WTC11 (cell line): ENCODE data around the gene CYP2R1. TPM values are rescaled to one million over a fixed set of nuclear protein-coding genes. Genes with fewer than 3 reads are reported as not detected.

Source experiments
- ATAC-seq: fragments of 200-7000 bp; cut with Tn5 transposase; 2 replicates; pipeline ENCODE4 v1.10.0; 2021; ENCODE audit warnings: mild to moderate bottlenecking, moderate library complexity
- CTCF ChIA-PET: fragments of 300-600 bp; sonication (Branson Sonifier 250); formaldehyde crosslinking; loops from one replicate; lab custom pipeline; 2021; ENCODE audit warnings: antibody characterized with exemption; lab: Charles Lee
- POLR2A ChIA-PET: fragments of 350-600 bp; sonication (Branson Sonifier 250); formaldehyde crosslinking; loops from one replicate; lab custom pipeline; 2021; ENCODE audit warnings: antibody characterized with exemption; lab: Charles Lee
- DNase-seq: peaks from one replicate; pipeline ENCODE4 v3.0.0; 2021; ENCODE audit warnings: low spot score
- H3K27ac Mint-ChIP-seq: 2 replicates; pipeline ENCODE4 v1.8.0; 2021; ENCODE audit warnings: mixed read lengths
- H3K27me3 Mint-ChIP-seq: 2 replicates; pipeline ENCODE4 v1.8.0; 2021; ENCODE audit warnings: low read depth, mild to moderate bottlenecking, moderate library complexity, mixed read lengths
- H3K36me3 Mint-ChIP-seq: 2 replicates; pipeline ENCODE4 v1.8.0; 2021; ENCODE audit warnings: mixed read lengths
- H3K4me1 Mint-ChIP-seq: 2 replicates; pipeline ENCODE4 v1.8.0; 2022; ENCODE audit warnings: mixed read lengths
- H3K4me3 Mint-ChIP-seq: 2 replicates; pipeline ENCODE4 v1.8.0; 2021; ENCODE audit warnings: mild to moderate bottlenecking, moderate library complexity, mixed read lengths
- H3K9me3 Mint-ChIP-seq: 2 replicates; pipeline ENCODE4 v1.8.0; 2021; ENCODE audit warnings: mixed read lengths
- AFF4 ChIP-seq: sonication (generic); formaldehyde crosslinking; IDR thresholded peaks from 2 replicates; pipeline ENCODE4 v1.8.1; 2023; ENCODE audit warnings: mild to moderate bottlenecking, missing genetic modification reagents, borderline replicate concordance
- ATF2 ChIP-seq: sonication (generic); formaldehyde crosslinking; IDR thresholded peaks from 2 replicates; pipeline ENCODE4 v1.8.1; 2022; ENCODE audit warnings: low read depth, missing genetic modification reagents, borderline replicate concordance
- E2F1 ChIP-seq: sonication (generic); formaldehyde crosslinking; IDR thresholded peaks from 2 replicates; pipeline ENCODE4 v1.8.0; 2022; ENCODE audit warnings: mild to moderate bottlenecking, missing genetic modification reagents
- FOXP1 ChIP-seq: sonication (generic); formaldehyde crosslinking; IDR thresholded peaks from 2 replicates; pipeline ENCODE4 v1.8.0; 2022; ENCODE audit warnings: missing genetic modification reagents, mild to moderate bottlenecking, moderate library complexity, borderline replicate concordance
- HMGXB4 ChIP-seq: sonication (generic); formaldehyde crosslinking; IDR thresholded peaks from 2 replicates; pipeline ENCODE4 v1.8.1; 2023; ENCODE audit warnings: mild to moderate bottlenecking, moderate library complexity, missing genetic modification reagents
- KAT7 ChIP-seq: sonication (generic); formaldehyde crosslinking; IDR thresholded peaks from 2 replicates; pipeline ENCODE4 v1.8.1; 2023; ENCODE audit warnings: missing genetic modification reagents, mild to moderate bottlenecking, borderline replicate concordance
- MYBL2 ChIP-seq: sonication (generic); formaldehyde crosslinking; IDR thresholded peaks from 2 replicates; pipeline ENCODE4 v1.8.1; 2023; ENCODE audit warnings: mild to moderate bottlenecking, moderate library complexity, missing genetic modification reagents
- NFE2L1 ChIP-seq: sonication (generic); formaldehyde crosslinking; IDR thresholded peaks from 2 replicates; pipeline ENCODE4 v1.8.1; 2023; ENCODE audit warnings: missing genetic modification reagents
- NFYB ChIP-seq: sonication (generic); formaldehyde crosslinking; conservative IDR thresholded peaks from 2 replicates; pipeline ENCODE4 v1.8.0; 2022; ENCODE audit warnings: low read depth, missing genetic modification reagents
- NR3C1 ChIP-seq: sonication (generic); formaldehyde crosslinking; conservative IDR thresholded peaks from 2 replicates; pipeline ENCODE4 v1.8.1; 2023; ENCODE audit warnings: low read depth, mild to moderate bottlenecking, missing genetic modification reagents
- PREB ChIP-seq: sonication (generic); formaldehyde crosslinking; IDR thresholded peaks from 2 replicates; pipeline ENCODE4 v1.8.1; 2022; ENCODE audit warnings: mild to moderate bottlenecking, missing genetic modification reagents, moderate library complexity, borderline replicate concordance
- RORB ChIP-seq: fragments of 250-450 bp; sonication (Bioruptor Pico); IDR thresholded peaks from 2 replicates; pipeline ENCODE4 v1.9.0; 2021; ENCODE audit warnings: mild to moderate bottlenecking
- SMAD4 ChIP-seq: sonication (generic); formaldehyde crosslinking; IDR thresholded peaks from 2 replicates; pipeline ENCODE4 v1.8.0; 2022; ENCODE audit warnings: mild to moderate bottlenecking, missing genetic modification reagents
- STAT6 ChIP-seq: sonication (generic); formaldehyde crosslinking; conservative IDR thresholded peaks from 2 replicates; pipeline ENCODE4 v1.8.1; 2023; ENCODE audit warnings: mild to moderate bottlenecking, low read depth, missing genetic modification reagents, moderate library complexity
- TEAD1 ChIP-seq: sonication (generic); formaldehyde crosslinking; IDR thresholded peaks from 2 replicates; pipeline ENCODE4 v1.8.0; 2022; ENCODE audit warnings: mild to moderate bottlenecking, missing genetic modification reagents
- USF1 ChIP-seq: sonication (generic); formaldehyde crosslinking; IDR thresholded peaks from 2 replicates; pipeline ENCODE4 v1.8.0; 2022; ENCODE audit warnings: mild to moderate bottlenecking, missing genetic modification reagents
- ZNF532 ChIP-seq: fragments of 250-450 bp; sonication (Bioruptor Pico); IDR thresholded peaks from 2 replicates; pipeline ENCODE4 v1.9.0; 2021; ENCODE audit warnings: mild to moderate bottlenecking, borderline replicate concordance
- total RNA-seq: library from RNA; stranded (reverse); gene quantifications from 3 replicates; pipeline ENCODE4 v1.2.3, GENCODE V29; 2021

Gene CYP2R1
- total RNA-seq, 1 experiment from 2014 or later: 14.9 TPM

GRCh38 chr11:14875163-14875562, 16.9 kb downstream of the CYP2R1 start:
- ChIA-PET POLR2A (no interaction called here), CTCF (interaction anchor here (0.9 kb wide), 1 partner anchor 33 kb away, joined by 3 read pairs; no protein-coding TSS in a partner anchor)
- H3K27ac Mint-ChIP-seq: no peak overlapping the region
- no peaks in the 10 kb centered on the region for H3K9me3 Mint-ChIP-seq
- H3K4me3 Mint-ChIP-seq: no peak overlapping the region
- ATAC-seq (no peak), DNase-seq (no peak)
- no peaks in the 10 kb centered on the region; the same call in 1 of the 2 replicates for H3K27me3 Mint-ChIP-seq
- H3K4me1 Mint-ChIP-seq: no peaks in the 10 kb centered on the region
- no peaks in the 10 kb centered on the region for H3K36me3 Mint-ChIP-seq
- TF ChIP-seq ATF2: no peak
- TF ChIP-seq NFE2L1: no peak
- no peak for TF ChIP-seq PREB (CRISPR knock-in tag)
- TF ChIP-seq SMAD4 (CRISPR knock-in tag): no peak
- TF ChIP-seq USF1: no peak
- TF ChIP-seq STAT6 (CRISPR knock-in tag): no peak
- no peak for TF ChIP-seq HMGXB4 (CRISPR knock-in tag)

GRCh38 chr11:14873632-14874031, 18.4 kb downstream of the CYP2R1 start:
- Mint-ChIP-seq H3K9me3 (no peaks in the 10 kb centered on the region), H3K27ac (no peak overlapping the region)
- CTCF ChIA-PET: no interaction called here
- TF ChIP-seq FOXP1 (CRISPR knock-in tag) (no peak), E2F1 (CRISPR knock-in tag) (no peak), MYBL2 (CRISPR knock-in tag) (no peak), NFE2L1 (no peak), ZNF532 (CRISPR knock-in tag) (no peak), RORB (CRISPR knock-in tag) (no peak), NFYB (CRISPR knock-in tag) (no peak), KAT7 (no peak), TEAD1 (CRISPR knock-in tag) (no peak), AFF4 (no peak), NR3C1 (no peak)

More at GRCh38 chr11:14873632-14874031, 18.4 kb downstream of the CYP2R1 start:
- Mint-ChIP-seq H3K36me3 (no peaks in the 10 kb centered on the region), H3K4me3 (no peak overlapping the region), H3K4me1 (no peaks in the 10 kb centered on the region), H3K27me3 (no peaks in the 10 kb centered on the region; the same call in 1 of the 2 replicates)
- DNase-seq: no peak
- ATAC-seq: no peak
- POLR2A ChIA-PET: no interaction called here
